T follicular helper cell (primary cell): ENCODE results near the gene GARIN3.

Experiments
- DNase-seq: peaks from one replicate; pipeline ENCODE4 v3.0.0-alpha.2; 2020; ENCODE audit warnings: low read depth

GARIN3 gene

GRCh38 chr5:157148734-157149615, 17.1 kb downstream of the GARIN3 start:
- peak; percentile 73 for DNase-seq

- peak; percentile 41 for DNase-seq
Observed at GRCh38 chr5:157143127-157143971, 22.7 kb downstream of the GARIN3 start.

DNA sequence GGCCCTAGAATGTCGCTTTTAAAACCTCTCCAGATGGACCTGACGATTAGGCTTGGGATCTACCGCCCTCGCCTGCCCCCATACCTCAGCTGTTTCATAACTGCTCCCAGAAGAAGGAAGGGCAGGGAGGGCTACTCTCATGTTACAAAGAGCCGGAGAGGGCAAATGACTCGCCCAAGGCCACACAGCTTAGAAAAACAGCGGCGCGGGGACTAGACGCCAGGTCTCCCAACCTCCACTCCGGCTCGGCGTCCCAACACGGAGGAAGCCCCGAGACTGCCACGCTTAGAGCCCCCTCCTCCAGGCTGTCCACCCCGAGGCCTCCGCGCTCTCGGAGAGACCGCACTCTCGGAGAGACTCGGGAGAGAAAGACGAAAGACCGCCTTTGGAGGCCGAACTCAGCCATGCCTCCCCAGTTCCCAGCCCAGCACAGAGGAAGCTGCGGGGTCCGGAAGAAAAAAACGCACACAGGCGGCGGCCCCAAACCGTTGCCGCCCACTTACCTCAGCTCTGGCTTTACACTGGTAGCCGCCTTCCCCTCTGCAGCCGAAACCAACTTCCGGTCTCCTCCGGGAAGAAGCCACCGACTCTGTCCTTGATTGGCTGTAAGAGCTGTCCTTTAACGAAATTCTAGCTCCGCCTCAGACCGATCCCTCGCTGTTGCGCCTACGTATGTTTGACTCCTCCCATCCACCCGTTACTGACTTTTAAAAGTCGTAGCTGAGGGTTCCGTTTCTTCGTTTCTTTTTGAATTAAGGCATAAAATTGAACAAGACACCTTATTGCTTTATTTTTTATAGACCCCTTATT, 23.5 kb downstream of the GARIN3 start, which contains the start of gene MED7:
MED7 (minus strand) TSS at position 549 of the 810 bp plus-strand sequence. CDS start 3,434 bp downstream, outside the sequence.
- DNase-seq, result peak; percentile 89

- DNase-seq, result no peak
Observed at GRCh38 chr5:157137691-157138090, 28.4 kb downstream of the GARIN3 start.

GRCh38 chr5:157132281-157132612, 33.8 kb downstream of the GARIN3 start:
- no peak for DNase-seq

DNA sequence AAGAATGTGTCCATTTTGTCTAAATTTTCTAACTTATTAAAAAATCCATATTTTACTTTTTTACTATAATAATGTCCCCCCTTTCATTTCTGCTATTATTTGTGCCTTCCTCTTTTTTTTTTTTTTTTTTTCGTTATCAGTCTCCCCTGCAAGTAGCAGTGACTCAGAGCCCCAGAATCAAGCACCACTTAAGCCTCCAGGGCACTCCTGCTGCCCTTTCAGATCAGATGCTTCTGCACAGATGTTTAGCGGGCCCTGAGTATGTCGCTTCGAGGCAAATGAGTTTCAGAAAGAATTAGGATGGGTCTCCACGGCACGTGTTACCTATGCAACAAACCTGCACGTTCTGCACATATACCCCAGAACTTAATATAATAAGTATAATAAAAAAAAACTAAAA, 35.1 kb downstream of the GARIN3 start:
- no peak for DNase-seq

DNA sequence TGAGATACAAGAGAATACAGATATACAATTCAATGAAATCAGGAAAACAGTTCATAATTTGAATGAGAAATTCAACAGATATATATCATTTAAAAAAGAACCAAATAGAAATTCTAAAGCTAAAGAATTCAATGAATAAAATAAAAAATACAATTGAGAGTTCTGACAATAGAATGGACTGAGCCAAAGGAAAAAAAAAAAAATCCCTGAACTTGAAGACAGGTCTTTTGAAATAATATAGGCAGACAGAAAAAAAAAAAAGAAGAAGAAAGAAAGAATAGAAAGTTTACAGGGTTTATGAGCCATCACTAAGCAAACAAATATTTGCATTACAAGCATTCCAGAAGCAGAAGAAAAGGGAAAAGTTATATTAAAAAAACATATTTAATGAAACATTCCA, 44.4 kb downstream of the GARIN3 start:
- no peak for DNase-seq

GRCh38 chr5:157120102-157120501, 46.0 kb downstream of the GARIN3 start:
- DNase-seq, result no peak

DNA sequence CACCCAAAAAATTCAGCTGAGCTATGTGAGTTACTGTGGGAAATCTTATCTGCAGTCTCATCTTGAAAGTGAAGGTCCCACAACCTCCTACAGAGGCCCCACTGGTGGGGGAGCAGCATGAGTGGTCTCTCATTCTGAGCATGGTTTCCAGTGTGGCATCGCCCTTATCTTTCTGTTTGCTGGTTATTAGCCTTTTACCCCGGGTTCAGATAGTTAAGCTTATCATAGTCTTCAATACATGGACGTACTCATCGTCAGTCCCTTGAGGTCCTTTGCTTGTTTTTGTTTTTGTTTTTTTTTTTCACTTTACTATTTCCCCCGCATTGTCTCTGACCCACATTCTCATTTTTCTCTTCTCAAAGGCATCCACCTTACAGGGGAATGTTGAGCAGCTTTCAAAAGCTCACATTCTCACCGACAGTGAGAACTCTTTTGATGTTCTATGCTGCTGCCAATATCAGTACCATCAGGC, 49.5 kb downstream of the GARIN3 start:
- no peak for DNase-seq

- no peak for DNase-seq
Observed at GRCh38 chr5:157115502-157115901, 50.6 kb downstream of the GARIN3 start.

DNA sequence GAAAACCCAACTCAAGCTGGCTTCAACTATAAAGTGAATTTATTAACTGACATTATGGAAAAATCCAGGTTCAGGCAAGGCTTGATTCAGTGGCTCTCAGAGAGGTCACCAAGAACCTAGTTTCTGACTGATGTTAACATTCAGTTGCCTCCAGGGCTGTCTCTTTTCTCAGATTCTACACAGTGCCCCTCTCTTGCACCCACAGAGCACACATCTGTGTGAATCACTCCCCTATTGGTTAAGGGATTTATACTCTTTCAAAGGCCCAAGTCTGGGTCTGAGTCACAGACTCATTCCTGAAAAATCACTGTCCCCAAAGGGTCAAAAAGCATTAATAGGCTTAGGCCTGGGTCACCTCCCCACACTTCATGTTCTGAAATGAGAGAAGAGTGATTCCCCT, 51.1 kb downstream of the GARIN3 start:
- DNase-seq, result no peak

DNA sequence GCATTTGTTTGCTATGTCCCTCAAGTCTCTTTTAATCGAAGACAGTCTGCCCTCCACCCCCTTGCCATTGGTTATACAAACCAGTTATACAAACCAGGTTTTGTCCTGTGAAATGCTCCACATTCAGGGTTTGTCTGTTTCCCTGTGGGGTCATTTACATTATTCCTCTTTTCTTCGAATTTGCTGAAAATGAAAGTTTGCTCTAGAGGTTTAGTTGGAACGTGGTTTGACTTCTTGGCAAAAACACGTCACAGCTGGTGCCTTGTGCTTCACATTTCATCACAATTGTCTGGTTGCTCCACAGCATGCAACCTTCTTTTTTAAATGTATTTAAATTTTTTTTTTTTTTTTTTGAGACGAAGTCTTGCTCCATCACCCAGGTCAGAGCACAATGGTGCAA, 53.1 kb downstream of the GARIN3 start:
- DNase-seq, result no peak
